Measurements from ENCODE around the gene CDK17. TPM values are rescaled to one million over a fixed set of nuclear protein-coding genes. Genes with fewer than 3 reads are reported as not detected.

CDK17 gene
- total and polyA plus RNA-seq, 7 donors, result 4.6 to 117 (median 63.2) TPM

- Histone ChIP-seq H3K36me3 (no peaks in the 10 kb centered on the region), H3K9me3 (no peaks in the 10 kb centered on the region), H3K4me3 (no peak overlapping the region), H3K27ac (peak overlapping the region in 2 of 4 donors; percentile 67 to 70), H3K27me3 (no peaks in the 10 kb centered on the region), H3K4me1 (peaks cover 0 to 88% (median 59%) of the 10 kb centered on the region in 4 donors)
- TF ChIP-seq CTCF (IDR thresholded peaks at IDR 0.05), result no peak
- TF ChIP-seq POLR2A (IDR thresholded peaks at IDR 0.05), result no peak
- DNase-seq, result no peak
- WGBS, 2 donors, result 63 to 84% methylated on average over 8 of the region's 8 CpGs
- intact Hi-C loops (cut with DNase I), result no loop called here
These were observed 45.2 kb downstream of the CDK17 start for GRCh38 chr12:96354844-96355534.

GRCh38 chr12:96354326-96354725 lies 45.9 kb downstream of the CDK17 start:
- H3K4me3 ChIP-seq, result no peak overlapping the region
- H3K4me1 ChIP-seq, result peaks cover 0 to 81% (median 59%) of the 10 kb centered on the region in 4 donors
- H3K27ac ChIP-seq, result peak overlapping the region in 2 of 4 donors; percentile 67 to 70
- no peaks in the 10 kb centered on the region for H3K36me3 ChIP-seq
- intact Hi-C loops (cut with DNase I), result no loop called here
- TF ChIP-seq POLR2AphosphoS5 (IDR thresholded peaks at IDR 0.05) (no peak), CTCF (IDR thresholded peaks at IDR 0.05) (no peak), POLR2A (IDR thresholded peaks at IDR 0.05) (no peak), EP300 (IDR thresholded peaks at IDR 0.05) (no peak)
- DNase-seq, result no peak
- H3K9me3 ChIP-seq, result no peaks in the 10 kb centered on the region
- H3K27me3 ChIP-seq, result no peaks in the 10 kb centered on the region
- WGBS, 2 donors, result 85 to 89% methylated on average over 3 of the region's 3 CpGs

- H3K4me1 ChIP-seq, result peaks cover 0 to 78% (median 60%) of the 10 kb centered on the region in 4 donors
- intact Hi-C loops (cut with DNase I), result no loop called here
- H3K9me3 ChIP-seq, result no peaks in the 10 kb centered on the region
- no peaks in the 10 kb centered on the region for H3K27me3 ChIP-seq
- peak overlapping the region; percentile 39 to 70 (median 54) for H3K27ac ChIP-seq
- TF ChIP-seq EP300 (IDR thresholded peaks at IDR 0.05) (no peak), POLR2AphosphoS5 (IDR thresholded peaks at IDR 0.05) (no peak), CTCF (IDR thresholded peaks at IDR 0.05) (no peak), POLR2A (IDR thresholded peaks at IDR 0.05) (no peak)
- no peak overlapping the region for H3K4me3 ChIP-seq
- no peak for DNase-seq
- H3K36me3 ChIP-seq, result no peaks in the 10 kb centered on the region
- 70 to 71% methylated on average over 3 of the region's 3 CpGs for WGBS, 2 donors
These were observed 47.9 kb downstream of the CDK17 start for GRCh38 chr12:96352161-96352835.

GRCh38 chr12:96350982-96351381 lies 49.3 kb downstream of the CDK17 start:
- H3K27ac ChIP-seq, result peak overlapping the region in 2 of 4 donors; percentile 54 to 67
- H3K36me3 ChIP-seq, result no peaks in the 10 kb centered on the region
- no peaks in the 10 kb centered on the region for H3K27me3 ChIP-seq
- TF ChIP-seq EP300 (IDR thresholded peaks at IDR 0.05), result no peak
- TF ChIP-seq POLR2AphosphoS5 (IDR thresholded peaks at IDR 0.05), result no peak
- no peak for TF ChIP-seq POLR2A (IDR thresholded peaks at IDR 0.05)
- TF ChIP-seq CTCF (IDR thresholded peaks at IDR 0.05), result no peak
- intact Hi-C loops (cut with DNase I), result no loop called here
- H3K4me1 ChIP-seq, result peaks cover 0 to 78% (median 54%) of the 10 kb centered on the region in 4 donors
- H3K4me3 ChIP-seq, result no peak overlapping the region
- H3K9me3 ChIP-seq, result no peaks in the 10 kb centered on the region
- WGBS, 2 donors, result 92 to 98% methylated on average over 1 of the region's 1 CpG
- DNase-seq, result no peak
